Measurements from ENCODE around the gene ZNF467.
A peak's percentile ranks its signal among the peaks of the same experiment; 100 is the strongest.

ZNF467 gene

GRCh38 chr7:149742075-149742701 is 31.2 kb downstream of the ZNF467 start:
- DNase-seq = peak in 1 of 2 donors; percentile 32

GRCh38 chr7:149741629-149742028 is 31.8 kb downstream of the ZNF467 start:
- DNase-seq = no peak

GRCh38 chr7:149736478-149737360 is 36.7 kb downstream of the ZNF467 start:
- DNase-seq = no peak

- no peak for DNase-seq
Measured at GRCh38 chr7:149735779-149736477, 37.5 kb downstream of the ZNF467 start.

- DNase-seq = no peak
Measured at GRCh38 chr7:149735181-149735602, 38.2 kb downstream of the ZNF467 start.

- no peak for DNase-seq
Measured at GRCh38 chr7:149734791-149735075, 38.7 kb downstream of the ZNF467 start.

- no peak for DNase-seq
Measured at GRCh38 chr7:149733924-149734790, 39.2 kb downstream of the ZNF467 start.

- DNase-seq = no peak
Measured at GRCh38 chr7:149733131-149733923, 40.1 kb downstream of the ZNF467 start.

GRCh38 chr7:149732611-149733010 is 40.8 kb downstream of the ZNF467 start:
- DNase-seq = no peak

- DNase-seq = no peak
Measured at GRCh38 chr7:149732111-149732561, 41.3 kb downstream of the ZNF467 start.

- no peak for DNase-seq
Measured at GRCh38 chr7:149731207-149731955, 42.0 kb downstream of the ZNF467 start.

- DNase-seq = no peak
Measured at GRCh38 chr7:149729983-149730801, 43.2 kb downstream of the ZNF467 start.

GRCh38 chr7:149729586-149729982 is 43.8 kb downstream of the ZNF467 start:
- DNase-seq = no peak

GRCh38 chr7:149728491-149729375 is 44.7 kb downstream of the ZNF467 start:
- no peak for DNase-seq

- no peak for DNase-seq
Measured at GRCh38 chr7:149727899-149728476, 45.4 kb downstream of the ZNF467 start.

GRCh38 chr7:149727053-149727898 is 46.1 kb downstream of the ZNF467 start:
- DNase-seq = no peak

GRCh38 chr7:149725916-149726315 is 47.5 kb downstream of the ZNF467 start:
- DNase-seq = no peak

- no peak for DNase-seq
Measured at GRCh38 chr7:149725426-149725821, 48.0 kb downstream of the ZNF467 start.
